NCI-H1105 (cell line): ENCODE data around the gene RCCD1.

ENCODE experiments used
- DNase-seq: peaks from one replicate; lab custom pipeline; 2025; lab: John Stamatoyannopoulos, UW

RCCD1 gene

DNA sequence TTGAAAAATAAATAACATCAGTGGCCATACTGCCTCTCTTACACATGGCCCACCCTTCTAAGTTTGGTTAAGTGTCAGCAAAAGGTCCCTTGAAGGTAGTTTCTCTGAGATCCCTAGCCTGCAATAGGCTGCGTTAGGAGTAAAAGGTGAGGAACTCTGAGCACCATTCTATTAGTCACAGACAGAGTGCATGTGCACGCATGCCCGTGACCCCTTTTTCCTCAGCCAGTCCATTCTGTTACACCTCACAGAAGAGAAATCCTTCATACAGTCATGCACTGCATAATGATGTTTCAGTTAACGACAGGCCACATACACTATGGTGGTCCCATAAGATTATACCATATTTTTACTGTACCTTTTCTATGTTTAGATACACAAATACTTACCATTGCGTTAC lies 12.5 kb downstream of the RCCD1 start:
- no peak for DNase-seq

- DNase-seq, result no peak
Observed at GRCh38 chr15:90968434-90968833, 13.8 kb downstream of the RCCD1 start.

GRCh38 chr15:90970274-90970673 lies 15.6 kb downstream of the RCCD1 start:
- DNase-seq, result no peak

DNA sequence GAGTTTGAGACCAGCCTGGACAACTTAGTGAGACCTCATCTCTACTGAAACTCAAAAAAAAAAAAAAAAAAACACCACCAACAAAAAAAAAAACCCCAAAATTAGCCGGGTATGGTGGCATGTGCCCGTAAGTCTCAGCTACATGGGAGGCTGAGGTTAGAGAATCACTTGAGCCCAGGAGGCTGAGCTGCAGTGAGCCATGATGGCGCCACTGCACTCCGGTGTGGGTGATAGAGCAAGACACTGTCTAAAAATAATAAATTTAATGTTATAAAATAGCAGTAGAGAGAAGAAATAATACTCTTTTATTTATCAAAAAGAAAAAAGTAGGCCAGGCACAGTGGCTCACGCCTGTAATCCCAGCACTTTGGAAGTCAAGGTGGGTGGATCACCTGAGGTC lies 17.4 kb downstream of the RCCD1 start:
- no peak for DNase-seq

DNA sequence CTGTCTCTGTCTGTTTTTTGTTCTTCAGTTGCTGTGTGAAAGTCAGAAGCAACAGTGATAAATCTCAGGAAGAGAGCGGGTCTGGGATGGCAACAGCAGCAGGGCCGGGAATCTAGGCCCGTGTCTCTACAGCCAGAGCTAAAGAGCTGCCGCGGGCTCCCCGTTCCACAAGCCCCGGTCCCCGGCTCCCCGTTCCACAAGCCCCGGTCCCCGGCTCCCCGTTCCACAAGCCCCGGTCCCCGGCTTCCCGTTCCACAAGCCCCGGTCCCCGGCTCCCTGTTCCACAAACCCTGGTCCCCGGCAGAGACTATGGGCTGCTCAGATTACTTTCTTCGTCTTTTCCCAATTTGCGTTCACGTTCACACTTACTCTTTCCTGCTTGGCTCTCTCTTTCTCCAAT lies 19.5 kb downstream of the RCCD1 start:
- no peak for DNase-seq

DNA sequence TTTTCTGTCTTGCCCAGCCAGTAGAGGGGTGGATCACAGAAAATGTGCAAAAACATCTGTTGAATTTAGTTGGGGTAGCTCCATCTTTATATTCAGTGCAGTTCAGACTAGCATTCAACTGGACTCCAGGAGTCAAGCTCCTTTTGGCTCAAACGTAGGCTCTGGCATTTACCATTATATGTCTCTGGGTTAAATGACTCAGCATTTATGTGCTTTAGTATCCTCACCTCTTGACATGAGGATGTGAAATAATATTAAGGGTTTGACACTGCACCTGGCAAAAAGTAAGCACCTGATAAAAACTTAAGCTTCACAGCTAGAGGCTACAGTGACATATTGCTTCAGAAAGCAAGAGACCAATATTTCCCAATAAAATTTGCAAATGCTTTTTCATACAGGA lies 24.9 kb downstream of the RCCD1 start:
- DNase-seq, result no peak

- DNase-seq, result no peak
Observed at GRCh38 chr15:90981681-90982080, 27.0 kb downstream of the RCCD1 start.

DNA sequence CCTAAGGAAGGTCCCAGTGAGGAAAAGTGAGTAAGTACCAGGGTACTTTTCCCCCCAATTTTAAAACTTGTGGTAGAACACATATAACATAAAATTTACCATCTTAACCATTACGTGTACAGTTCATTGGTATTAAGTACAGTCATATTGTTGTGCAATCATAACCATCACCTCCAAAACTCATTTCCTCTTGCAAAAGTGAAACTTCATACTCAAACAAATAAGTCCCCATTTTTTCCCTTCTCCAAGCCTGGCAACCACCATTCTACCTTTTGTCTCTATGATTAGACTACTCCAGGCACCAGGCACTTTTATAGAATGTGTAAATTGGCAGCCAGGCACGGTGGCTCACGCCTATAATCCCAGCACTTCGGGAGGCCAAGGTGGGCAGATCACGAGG lies 27.5 kb downstream of the RCCD1 start:
- no peak for DNase-seq

DNA sequence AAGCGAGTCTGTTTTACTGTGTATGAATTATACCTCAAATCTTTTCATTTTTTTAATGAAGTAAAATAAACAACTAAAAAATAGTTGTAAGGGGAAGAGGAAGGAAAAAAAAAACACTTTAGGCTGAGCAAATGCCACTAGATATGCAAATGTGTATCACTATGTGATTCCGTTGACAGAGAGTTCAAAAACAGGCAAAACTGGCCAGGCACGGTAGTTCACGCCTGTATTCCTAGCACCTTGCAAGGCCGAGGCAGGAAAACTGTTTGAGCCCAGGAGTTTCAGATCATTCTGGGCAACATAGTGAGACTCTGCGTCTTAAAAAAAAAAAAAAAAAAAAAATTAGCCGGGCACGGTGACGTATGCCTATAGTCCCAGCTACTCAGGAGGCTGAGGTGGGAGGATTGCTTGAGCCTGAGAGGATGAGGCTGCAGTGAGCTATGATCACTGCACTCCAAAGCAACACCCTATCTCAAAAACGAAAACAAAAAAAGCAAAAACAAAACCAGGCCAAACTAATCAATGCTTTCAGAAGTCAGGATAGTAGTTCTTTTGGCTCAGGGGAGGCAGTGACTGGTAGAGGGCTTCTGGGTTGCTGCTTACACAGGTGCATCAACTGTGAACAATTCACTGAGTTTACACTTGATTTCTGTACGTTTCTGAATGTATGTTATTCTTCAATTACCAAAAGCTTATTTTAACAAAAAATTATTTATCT lies 32.3 kb downstream of the RCCD1 start:
- DNase-seq, result no peak

- no peak for DNase-seq
Observed at GRCh38 chr15:90987561-90988141, 33.0 kb downstream of the RCCD1 start.

GRCh38 chr15:90988296-90988695 lies 33.6 kb downstream of the RCCD1 start:
- DNase-seq, result no peak

GRCh38 chr15:90989040-90989768 lies 34.5 kb downstream of the RCCD1 start:
- no peak for DNase-seq

DNA sequence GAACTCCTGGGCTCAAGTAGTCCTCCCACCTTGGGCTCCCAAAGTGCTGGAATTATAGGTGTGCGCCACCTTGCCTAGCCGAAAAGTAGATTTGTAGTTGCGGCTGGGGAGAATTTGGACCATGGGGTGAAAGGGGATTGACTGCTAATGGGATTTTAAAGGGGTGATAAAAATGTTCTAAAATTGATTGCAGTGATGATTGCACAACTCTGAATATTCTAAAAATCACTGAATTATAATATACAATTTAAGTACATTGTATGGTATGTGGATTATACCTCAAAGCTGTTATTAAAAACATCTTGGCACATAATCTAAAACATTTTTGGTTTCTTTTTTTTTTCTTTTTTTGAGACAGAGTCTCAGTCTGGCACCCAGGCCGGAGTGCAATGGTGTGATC lies 35.8 kb downstream of the RCCD1 start:
- DNase-seq, result no peak

- no peak for DNase-seq
Observed at GRCh38 chr15:90991587-90992285, 37.1 kb downstream of the RCCD1 start.

GRCh38 chr15:90994059-90994416 lies 39.4 kb downstream of the RCCD1 start:
- DNase-seq, result no peak

GRCh38 chr15:90994417-90995311 lies 40.0 kb downstream of the RCCD1 start, which contains the start of gene PRC1:
Gene PRC1 (minus strand): TSS chr15:90994535. CDS start chr15:90994417, 118 bp downstream.
- DNase-seq, result peak; percentile 88

DNA sequence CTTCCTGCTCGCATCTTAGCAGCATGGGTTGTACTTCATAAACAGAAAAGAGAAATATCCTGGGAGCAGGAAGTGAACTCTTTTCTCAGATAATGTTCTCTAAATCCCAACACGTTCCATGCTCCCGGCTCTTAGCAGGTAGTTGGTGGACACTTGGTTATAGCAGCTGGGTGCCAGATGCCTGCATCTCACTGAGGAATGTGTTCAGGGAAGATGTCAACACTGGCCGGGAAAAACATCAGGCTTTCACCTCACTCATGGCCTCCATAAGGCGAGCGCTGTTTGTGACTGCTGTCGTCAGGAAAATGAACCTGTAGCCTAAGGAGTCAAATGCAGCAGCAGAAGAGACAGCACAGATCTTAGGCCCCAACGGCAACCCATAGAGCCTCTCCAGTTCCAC lies 44.1 kb downstream of the RCCD1 start:
- no peak for DNase-seq

- DNase-seq, result no peak
Observed at GRCh38 chr15:91001209-91001608, 46.5 kb downstream of the RCCD1 start.

DNA sequence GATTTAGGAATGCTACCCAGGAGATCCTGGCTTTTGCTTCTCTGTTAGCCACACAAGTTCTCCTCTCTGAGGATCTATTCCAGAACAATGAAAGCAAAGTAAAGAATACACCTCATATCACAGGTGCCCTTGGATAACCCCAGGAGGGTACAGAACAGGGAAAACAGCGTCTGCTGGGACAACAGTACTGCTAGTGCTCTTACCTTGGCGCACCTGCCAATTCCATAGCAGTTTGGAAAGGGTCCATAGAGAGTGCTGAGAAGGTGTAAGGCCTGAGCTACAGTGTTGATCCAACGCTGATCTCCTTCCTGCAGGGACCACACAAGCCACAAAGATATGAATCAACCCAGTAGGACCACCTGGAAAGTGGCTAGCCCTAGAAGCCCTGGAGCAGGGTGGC lies 52.6 kb downstream of the RCCD1 start:
- no peak for DNase-seq
